GM18511 (cell line): ENCODE measurements around the gene GABARAPL2.
A peak's percentile ranks its signal among the peaks of the same experiment; 100 is the strongest.
"Not testable (repeated sequence)": the region's sequence is repeated elsewhere in the genome, so short reads cannot be mapped to it uniquely, and the experiment has no call there.

Experiments used
- ATAC-seq: cut with Tn5 transposase; IDR thresholded peaks from one replicate; pipeline ENCODE4 v1.9.1; 2021; ENCODE audit warnings: mild to moderate bottlenecking, moderate library complexity; ENCODE audit not compliant: unreplicated experiment

GABARAPL2 gene

GRCh38 chr16:75566040-75566757 lies at the start of gene GABARAPL2:
GABARAPL2 (plus strand) TSS chr16:75566379; CDS start chr16:75566487, 108 bp downstream.
- ATAC-seq: peak; percentile 71

GRCh38 chr16:75519175-75519574 lies 47.0 kb upstream of the GABARAPL2 start:
- no peak for ATAC-seq

DNA sequence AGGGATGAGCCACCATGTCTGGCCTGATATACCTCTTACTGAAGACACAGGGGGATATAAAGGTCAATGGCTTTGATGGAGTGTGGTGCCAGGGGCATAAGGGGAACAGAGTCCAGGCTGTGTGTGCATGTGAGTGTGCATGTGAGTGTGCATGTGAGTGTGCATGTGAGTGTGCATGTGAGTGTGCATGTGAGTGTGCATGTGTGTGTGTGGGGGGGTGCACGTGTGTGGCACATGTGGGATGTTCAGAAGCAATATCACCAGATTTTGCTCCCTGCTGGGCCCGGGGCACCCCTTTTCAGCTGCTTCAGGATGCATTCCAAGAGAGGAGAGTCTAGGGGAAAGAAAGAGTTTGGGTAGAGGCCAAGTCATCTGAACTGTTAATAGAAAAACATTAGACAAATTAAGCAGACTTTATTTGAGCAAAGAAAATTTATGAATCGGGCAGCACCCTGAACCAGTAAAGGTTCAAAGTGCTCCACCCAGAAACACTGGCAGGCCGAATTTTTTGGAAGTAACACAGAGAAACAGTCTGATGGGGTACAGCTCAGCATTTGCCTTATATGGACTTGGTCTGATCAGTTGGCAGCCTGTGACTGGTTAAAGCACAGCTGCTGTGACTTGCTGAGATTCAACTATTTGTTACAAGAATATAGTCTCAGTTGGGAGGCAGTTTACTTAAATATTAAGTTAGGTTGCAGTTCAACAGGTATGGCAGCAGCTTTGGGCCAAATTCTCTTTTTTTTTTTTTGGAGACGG lies 40.0 kb upstream of the GABARAPL2 start:
- no peak for ATAC-seq

- no peak for ATAC-seq
Observed at GRCh38 chr16:75527825-75528299, 38.3 kb upstream of the GABARAPL2 start.

GRCh38 chr16:75529056-75529905 lies 36.9 kb upstream of the GABARAPL2 start:
- no peak for ATAC-seq

DNA sequence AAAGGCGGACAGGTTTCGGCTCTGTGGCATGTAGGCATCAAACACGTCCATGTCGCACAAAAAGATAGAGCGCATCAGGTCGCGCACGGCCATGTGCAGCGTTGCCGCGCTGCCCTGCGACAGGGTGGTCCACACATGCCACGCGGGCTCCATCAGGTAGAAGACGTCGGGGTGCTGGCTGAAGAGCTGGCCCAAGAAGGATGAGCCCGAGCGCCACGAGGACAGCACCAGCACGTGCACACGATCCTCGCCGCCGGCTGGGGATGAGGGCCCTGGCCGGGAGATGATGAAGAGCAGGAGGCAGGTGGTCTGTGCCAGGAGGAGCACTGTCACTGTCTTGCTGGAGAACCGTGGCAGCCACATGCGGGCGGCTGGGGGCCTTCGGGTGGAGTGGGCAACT lies 36.2 kb upstream of the GABARAPL2 start:
- no peak for ATAC-seq

GRCh38 chr16:75532142-75532765 lies 33.9 kb upstream of the GABARAPL2 start:
- ATAC-seq: no peak

DNA sequence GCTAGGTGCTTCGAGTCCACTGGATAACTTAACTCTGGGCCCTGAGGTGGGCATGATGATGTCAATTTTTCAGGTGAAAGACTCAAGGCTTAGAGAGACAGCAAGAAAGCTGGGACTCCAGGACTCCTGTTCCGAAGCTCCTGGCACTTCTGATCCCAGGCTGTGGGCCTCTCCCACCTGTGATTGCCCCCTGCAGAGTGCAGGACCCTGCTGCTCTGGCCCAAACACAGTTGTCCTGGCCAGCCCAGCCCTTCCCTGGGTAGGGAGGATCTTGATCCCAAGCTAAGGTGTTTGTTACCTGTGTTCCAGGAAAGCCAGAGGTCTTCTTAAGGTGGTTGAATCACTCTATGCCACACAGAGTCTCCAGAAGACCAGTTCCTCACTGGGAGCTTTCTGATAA lies 33.4 kb upstream of the GABARAPL2 start:
- ATAC-seq: no peak

- no peak for ATAC-seq
Observed at GRCh38 chr16:75534560-75535205, 31.5 kb upstream of the GABARAPL2 start.

DNA sequence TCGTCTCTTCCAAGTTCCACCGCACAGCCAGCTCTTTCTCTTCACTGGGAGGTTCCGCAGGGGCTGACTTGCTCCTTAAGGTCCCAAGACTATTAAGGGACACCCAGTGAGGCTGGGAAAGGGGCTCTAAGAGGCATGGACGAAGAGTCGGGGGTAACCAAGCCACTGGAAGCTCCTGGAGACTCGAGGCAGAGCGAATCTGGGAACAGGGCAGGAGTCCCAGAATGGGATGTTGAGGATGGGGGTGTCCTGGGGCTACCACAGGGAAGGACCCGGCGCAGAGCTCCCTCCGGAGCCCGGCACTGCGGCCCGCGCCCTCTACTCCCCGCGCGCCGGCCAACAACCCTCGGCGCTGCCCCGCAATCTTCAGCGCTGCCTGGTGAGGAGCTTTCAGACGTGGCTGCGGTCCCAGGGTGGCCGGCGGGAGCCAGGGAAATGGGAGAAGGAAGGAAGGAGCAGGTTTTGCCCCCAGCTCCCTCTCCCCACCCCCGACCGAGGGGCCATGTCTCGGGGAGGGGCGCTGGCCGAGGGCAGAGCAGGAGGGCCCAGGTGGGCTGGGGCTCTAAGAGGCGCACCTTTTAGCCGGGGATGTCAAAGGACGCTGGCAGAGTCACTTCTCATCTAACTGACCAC lies 30.9 kb upstream of the GABARAPL2 start:
- ATAC-seq: no peak

- no peak for ATAC-seq
Observed at GRCh38 chr16:75535901-75536300, 30.3 kb upstream of the GABARAPL2 start, which contains the start of gene CHST5. CHST5 (minus strand) TSS chr16:75536108; CDS start chr16:75530384, 5,724 bp downstream.

GRCh38 chr16:75537776-75538175 lies 28.4 kb upstream of the GABARAPL2 start:
- ATAC-seq: no peak

GRCh38 chr16:75538882-75539565 lies 27.2 kb upstream of the GABARAPL2 start:
- not testable (repeated sequence) for ATAC-seq

- ATAC-seq: no peak
Observed at GRCh38 chr16:75541236-75541635, 24.9 kb upstream of the GABARAPL2 start.

- ATAC-seq: not testable (repeated sequence)
Observed at GRCh38 chr16:75542462-75542861, 23.7 kb upstream of the GABARAPL2 start.

DNA sequence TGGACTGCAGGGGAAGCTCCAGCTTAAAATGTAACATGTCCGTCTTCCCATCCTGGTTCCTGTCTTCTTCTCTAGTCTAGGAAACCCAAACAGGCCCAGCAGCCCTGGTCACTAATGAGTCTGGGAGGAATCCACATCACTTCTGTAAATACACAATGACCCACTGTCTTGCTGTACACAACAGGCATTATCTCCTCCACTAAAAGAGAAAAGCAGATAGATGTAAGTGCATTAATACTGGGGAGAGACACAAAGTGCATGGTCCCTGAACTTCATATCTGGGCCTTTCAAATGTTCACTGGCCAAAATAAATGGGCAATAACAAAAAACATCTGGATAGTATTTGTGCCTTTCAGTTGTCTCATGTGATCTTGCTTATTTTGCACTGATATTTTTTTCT lies 20.3 kb upstream of the GABARAPL2 start:
- ATAC-seq: not testable (repeated sequence)

DNA sequence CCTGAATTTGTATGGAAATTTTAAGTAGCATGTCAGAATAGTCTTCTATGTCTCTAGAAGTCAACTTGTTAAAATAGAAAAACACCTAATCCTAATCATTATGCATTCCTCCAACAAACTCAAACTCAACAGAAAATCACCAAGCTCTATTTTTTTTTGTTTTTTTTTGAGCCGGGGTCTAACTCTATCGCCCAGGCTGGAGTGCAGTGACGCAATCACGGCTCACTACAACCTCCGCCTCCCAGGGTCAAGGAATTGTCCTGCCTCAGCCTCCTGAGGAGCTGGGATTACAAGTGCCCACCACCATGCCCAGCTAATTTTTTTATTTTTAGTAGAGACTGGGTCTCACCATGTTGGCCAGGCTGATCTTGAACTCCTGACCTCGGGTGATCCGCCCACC lies 19.9 kb upstream of the GABARAPL2 start:
- no peak for ATAC-seq

DNA sequence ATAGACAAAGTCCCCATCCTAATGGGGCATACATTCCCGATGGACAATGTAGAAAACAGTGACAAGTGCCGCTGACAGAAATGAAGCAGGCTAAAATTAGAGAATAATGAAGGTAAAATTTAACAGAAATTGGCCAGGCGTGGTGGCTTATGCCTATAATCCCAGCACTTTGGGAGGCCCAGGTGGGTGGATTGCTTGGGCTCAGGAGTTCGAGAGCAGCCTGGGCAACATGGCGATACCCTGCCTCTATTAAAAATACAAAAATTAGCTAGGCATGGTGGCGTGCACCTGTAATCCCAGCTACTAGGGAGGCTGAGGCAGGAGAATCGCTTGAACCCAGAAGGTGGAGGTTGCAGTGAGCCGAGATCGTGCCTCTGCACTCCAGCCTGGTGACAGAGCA lies 17.7 kb upstream of the GABARAPL2 start:
- ATAC-seq: not testable (repeated sequence)

DNA sequence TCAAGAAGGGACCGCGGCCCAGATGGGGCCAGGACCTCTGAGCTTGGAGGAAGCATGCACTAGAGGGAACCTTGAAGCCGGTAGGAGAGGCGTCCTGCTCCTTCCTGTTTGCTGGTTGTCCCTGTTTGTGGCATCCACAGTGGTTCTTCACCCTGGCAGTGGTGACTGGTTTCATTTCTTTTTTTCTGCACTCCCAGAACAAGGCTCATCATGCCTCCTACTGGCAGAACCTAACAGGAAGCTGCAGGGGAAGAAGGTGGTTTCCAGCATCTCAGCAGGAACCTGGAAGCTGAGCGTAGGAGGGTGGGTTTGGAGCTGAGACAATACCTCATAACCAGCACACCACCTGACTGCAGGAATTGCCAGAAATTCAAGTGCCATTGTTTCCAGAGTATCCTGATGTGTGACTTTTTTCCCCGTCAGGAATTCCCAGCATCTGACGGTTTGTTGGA lies 15.9 kb upstream of the GABARAPL2 start:
- ATAC-seq: peak; percentile 90
